ENCODE measurements around the gene KIAA1586.
"Not testable (repeated sequence)": the region's sequence is repeated elsewhere in the genome, so short reads cannot be mapped to it uniquely, and the experiment has no call there.

Gene KIAA1586

DNA sequence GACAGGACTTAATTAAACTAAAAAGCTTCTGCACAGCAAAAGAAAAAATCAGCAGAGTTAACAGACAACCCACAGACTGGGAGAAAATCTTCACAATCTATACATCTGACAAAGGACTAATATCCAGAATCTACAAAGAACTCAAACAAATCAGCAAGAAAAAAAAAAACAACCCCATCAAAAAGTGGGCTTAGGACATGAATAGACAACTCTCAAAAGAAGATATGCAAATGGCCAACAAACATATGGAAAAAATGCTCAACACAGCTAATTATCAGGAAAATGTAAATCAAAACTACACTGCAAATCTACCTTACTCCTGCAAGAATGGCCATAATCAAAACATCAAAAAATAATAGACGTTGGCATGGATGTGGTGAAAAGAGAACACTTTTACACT, 2.4 kb upstream of the KIAA1586 start:
- not testable (repeated sequence) for DNase-seq (ENCODE audit: low read depth, low spot score)

- no peak for DNase-seq (ENCODE audit: low read depth, low spot score)
Observed at GRCh38 chr6:57044568-57044967, 1.9 kb upstream of the KIAA1586 start.

GRCh38 chr6:57047257-57047585, 728 bp downstream of the KIAA1586 start:
- not testable (repeated sequence) for DNase-seq (ENCODE audit: low read depth, low spot score)

- DNase-seq (ENCODE audit: low read depth, low spot score), result not testable (repeated sequence)
Observed at GRCh38 chr6:57047859-57048258, 1.4 kb downstream of the KIAA1586 start.

DNA sequence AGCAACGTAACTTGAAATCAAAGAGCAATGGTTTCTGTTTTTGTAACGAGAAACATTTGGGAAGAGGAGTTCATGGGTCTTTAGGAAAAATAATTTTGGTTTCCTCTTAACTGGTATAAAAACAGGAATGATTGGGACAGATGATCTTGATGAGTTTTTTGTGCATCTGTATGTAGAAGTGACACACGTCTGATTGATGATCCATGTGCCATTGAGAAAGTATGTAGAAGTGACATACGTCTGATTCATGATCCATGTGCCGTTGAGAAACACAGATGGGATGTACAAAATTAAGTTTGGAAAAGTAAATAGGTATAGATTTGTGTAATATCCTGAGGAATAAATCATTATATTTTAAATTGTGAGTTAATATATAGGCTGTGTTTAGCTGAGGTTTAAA, 2.1 kb downstream of the KIAA1586 start:
- DNase-seq (ENCODE audit: low read depth, low spot score), result no peak

DNA sequence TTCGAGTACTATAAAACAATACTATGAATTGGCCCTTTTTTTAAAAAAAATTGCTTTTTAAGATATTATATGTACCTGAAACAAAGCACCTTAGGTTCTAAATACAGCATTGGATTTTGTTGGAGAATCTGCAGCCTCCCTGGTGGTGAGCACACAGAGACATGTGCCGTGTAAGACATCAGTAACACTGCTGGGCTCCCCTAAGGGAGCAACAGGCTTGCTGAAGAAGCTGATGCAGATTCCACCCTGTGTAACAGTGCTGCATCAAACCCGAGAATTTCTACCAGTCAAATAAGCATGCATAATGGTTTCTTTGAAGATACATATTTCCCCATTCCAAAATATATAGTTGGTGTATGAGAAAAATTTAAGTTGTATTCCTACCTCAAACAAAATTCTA, 17.4 kb downstream of the KIAA1586 start:
- no peak for DNase-seq (ENCODE audit: low read depth, low spot score)

GRCh38 chr6:57064809-57065208, 18.3 kb downstream of the KIAA1586 start:
- DNase-seq (ENCODE audit: low read depth, low spot score), result no peak

DNA sequence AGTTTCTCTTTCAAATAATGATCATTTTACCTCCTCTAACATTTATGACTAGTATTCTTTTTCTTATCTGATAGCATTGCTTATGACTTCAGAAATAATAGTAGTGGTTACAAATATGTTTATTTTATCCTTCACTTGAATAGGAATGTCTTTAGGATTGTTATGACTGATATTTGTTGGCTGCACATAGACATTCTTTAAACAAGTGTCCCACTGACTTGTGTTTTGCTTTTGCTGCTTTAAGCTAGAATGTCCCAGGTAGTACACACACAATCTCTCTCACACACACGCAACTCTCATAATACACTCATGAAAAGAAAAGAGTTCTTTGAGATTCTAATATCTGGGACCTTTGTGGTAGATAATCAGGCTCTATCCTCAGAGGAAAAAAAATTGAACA, 21.6 kb downstream of the KIAA1586 start:
- peak; percentile 13 for DNase-seq (ENCODE audit: low read depth, low spot score)

GRCh38 chr6:57069228-57069627, 22.7 kb downstream of the KIAA1586 start:
- no peak for DNase-seq (ENCODE audit: low read depth, low spot score)

DNA sequence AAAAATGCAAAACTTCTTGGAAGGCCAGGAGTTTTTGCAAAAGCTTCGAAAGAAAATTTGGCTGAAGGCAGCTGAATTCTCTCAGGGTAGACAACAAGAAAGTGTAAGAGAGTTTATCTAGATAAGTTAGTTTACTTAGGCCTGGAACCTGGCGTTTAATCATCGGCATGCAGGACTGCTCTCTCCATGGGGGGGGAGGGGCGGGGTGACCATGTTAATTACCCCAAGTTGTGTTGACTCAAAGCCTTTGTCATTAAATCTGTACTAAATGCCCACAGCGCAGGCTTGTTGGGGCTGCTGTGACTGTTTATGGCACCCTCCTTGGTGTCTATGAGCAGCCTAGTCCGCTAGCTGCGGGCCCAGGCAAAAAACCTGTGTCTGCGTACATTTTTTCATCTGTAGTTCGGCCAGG, 23.4 kb downstream of the KIAA1586 start:
- DNase-seq (ENCODE audit: low read depth, low spot score), result no peak

- DNase-seq (ENCODE audit: low read depth, low spot score), result no peak
Observed at GRCh38 chr6:57072108-57072507, 25.6 kb downstream of the KIAA1586 start.

DNA sequence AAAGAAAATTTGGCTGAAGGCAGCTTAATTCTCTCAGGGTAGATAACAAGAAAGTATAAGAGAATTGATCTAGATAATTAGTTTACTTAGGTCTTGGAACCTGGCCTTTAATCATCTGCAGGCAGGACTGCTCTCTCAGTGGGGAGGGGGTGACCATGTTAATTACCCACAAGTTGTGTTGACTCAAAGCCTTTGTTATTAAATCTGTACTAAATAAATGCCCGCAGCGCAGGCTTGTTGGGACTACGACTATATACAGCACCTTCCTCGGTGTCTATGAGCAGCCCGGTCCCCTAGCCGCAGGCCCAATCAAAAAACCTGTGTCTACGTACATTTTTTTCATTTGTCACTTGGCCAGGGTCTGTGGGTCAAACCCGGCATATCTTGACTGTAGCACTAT, 27.9 kb downstream of the KIAA1586 start:
- DNase-seq (ENCODE audit: low read depth, low spot score), result no peak

- no peak for DNase-seq (ENCODE audit: low read depth, low spot score)
Observed at GRCh38 chr6:57075092-57075491, 28.6 kb downstream of the KIAA1586 start.

DNA sequence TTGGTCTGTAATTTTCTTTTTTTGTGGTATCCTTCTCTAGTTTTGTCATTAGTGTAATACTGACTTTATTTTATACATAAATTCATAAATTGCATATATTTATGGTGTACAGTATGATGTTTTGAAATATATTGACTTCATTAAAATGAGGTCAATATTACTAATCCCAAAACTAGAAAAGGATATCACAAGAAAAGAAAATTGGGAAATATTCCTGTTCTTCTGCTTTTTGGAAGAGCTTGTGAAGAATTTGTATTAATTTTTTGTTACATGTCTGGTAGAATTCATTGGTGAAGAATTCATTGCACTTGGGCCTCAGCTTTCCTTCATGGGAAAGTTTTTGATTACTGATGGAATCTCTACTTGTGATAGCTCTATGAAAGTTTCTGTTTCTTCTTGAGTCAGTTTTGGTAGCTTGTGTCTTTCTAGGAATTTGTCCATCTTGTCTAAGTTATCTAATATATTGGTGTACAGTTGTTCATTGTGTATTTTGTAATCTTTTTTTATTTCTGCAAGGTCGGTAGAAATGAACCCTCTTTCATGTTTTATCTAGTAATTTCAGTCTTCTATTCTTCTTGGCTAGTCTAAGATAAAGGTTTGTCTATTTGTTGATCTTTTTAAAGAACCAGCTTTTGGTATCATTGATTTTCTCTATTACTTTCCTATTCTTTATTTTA, 32.2 kb downstream of the KIAA1586 start:
- DNase-seq (ENCODE audit: low read depth, low spot score), result no peak

GRCh38 chr6:57085471-57085870, 39.0 kb downstream of the KIAA1586 start:
- no peak for DNase-seq (ENCODE audit: low read depth, low spot score)

- DNase-seq (ENCODE audit: low read depth, low spot score), result no peak
Observed at GRCh38 chr6:57086843-57087242, 40.4 kb downstream of the KIAA1586 start.

- no peak for DNase-seq (ENCODE audit: low read depth, low spot score)
Observed at GRCh38 chr6:57087916-57088315, 41.4 kb downstream of the KIAA1586 start.

DNA sequence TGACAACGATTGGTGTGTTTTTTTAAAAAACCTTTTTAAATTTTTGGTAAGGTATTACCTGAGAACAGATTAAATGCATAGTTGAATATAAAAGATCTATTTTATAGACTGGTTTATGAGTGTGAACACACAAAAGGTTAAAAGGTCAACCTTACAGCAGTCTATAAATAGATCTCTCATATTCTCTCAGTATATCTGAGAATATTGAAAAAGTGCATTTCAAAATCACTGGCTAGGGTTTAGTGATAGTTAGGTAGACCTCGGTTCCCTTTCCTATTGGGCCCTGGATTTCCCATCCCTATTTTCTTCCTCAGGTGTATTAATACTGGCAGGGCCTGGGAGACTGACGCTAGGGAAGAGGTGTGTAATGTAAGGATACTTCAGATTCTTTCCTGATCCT, 42.8 kb downstream of the KIAA1586 start:
- no peak for DNase-seq (ENCODE audit: low read depth, low spot score)

DNA sequence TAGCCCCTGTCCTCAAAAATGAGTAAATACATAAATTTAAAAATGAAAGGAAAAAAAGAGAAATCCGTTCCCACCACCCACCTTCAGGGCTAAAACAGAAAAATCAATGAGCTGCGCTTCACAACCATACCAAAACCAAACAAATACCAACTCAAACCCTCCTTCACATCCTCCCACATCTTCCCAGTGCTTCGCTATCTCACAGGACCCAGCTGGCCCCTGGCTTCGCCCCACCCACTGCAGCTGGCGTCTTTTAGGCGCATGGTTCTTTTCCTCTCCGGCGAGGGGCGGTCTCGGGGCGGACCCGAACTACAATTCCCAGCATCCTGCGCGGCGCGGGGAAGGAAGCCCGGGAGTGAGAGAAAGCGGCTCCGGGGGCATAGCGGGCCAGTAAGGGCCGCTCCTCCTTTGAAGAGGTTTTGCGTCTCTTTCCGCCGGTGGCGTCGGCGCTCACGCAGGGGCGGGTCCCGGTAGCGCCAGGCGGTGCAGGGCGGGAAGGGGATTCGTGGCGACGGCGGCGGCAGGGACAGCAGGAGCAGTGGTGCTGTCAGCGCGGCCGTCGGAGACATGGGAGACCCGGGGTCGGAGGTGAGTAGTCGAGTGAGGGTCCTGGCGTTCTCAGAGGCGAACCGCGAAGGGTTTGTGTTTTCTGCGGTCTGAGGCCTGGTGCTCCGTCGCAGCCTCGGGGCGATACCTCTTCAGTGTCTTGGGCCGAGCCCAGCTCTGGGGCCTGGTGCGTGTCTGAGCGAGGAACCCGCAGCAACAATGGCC, 43.4 kb downstream of the KIAA1586 start, which contains the start of gene ZNF451:
ZNF451 (plus strand) TSS at position 502 of the 771 bp plus-strand sequence; CDS start at position 568, 66 bp downstream.
- DNase-seq (ENCODE audit: low read depth, low spot score), result peak; percentile 81

DNA sequence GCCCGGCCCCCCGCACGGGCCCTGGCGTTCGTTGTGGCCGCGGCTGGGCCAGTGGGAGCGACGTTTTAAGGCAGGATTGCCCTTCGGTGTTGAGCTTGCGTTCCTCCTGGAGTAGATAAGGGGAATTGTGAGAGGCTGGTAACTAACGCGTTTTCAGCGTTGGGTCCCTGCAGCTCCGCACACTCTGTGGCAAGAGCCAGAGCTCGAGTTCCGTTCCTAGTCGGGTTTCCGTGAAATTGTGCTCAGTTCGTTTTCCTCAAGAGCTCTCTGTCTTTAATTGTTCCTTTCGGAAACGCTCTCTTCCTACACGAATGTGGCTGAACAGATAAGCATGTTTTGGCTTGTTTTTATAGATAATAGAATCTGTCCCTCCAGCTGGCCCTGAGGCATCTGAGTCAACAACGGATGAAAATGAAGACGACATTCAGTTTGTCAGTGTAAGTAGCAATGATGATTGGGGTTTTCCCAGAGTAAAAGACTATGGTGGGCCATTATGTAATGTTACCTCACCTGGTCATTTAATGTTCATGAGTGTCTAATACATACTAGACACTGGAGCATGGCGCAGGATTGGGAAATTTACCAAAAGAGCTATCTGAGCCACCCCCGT, 44.1 kb downstream of the KIAA1586 start:
- DNase-seq (ENCODE audit: low read depth, low spot score), result not testable (repeated sequence)

DNA sequence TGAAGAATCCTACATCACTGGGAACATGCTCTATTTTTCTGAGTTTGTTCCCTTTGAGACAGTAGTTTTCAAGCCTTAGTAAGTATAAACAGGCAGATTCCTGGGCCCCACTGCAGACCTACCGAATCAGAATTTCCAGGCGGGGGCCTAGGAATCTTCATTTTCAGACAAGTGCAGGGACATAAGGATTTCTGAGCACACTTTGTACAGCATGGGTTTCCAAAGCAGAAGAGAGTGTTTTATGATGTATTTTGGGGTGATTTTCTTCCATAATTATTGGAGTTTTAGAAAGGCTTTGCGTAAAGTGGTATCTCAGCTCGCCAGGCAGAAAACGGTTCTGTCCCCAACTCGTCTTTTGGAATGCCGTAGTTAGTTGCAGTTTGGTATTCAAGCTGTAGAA, 44.9 kb downstream of the KIAA1586 start:
- DNase-seq (ENCODE audit: low read depth, low spot score), result not testable (repeated sequence)

DNA sequence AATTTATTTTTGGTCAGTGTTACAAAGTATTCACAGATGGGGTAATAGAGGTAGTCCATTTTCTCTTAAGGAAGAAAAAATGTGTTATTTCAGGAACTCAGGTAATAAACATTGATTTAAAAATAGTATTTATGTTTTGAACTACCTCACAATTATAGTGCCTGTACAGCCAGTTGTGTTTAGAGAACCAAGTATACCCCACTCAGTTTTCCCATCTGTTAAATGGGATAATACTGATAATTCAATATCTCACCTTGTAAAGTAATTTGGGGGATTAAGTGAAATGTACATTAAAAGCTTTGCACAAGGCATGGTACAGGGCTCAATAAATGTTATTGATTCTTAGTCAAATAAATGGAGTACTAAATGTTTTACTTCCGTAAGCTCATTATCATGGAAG, 48.2 kb downstream of the KIAA1586 start:
- no peak for DNase-seq (ENCODE audit: low read depth, low spot score)

DNA sequence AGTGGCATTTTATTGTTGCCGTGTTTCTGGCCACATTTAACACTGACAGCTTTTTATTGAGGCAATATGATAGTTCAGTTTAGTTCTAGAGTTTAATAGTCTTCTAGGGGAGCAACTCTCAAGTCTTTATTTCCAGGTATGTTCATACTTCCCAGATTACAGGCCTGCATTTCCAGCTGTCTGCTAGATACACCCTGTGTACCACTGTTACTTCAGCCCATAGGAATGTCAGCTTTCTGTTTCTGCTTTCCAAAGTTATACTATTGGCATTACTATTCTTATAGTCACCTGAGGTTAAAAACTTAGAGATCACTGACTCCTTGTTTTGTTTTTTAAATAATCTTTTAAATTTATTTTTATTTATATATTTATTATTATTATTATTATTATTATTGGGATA, 51.1 kb downstream of the KIAA1586 start:
- DNase-seq (ENCODE audit: low read depth, low spot score), result no peak

Data from smooth muscle cell of the brain vasculature (primary cell).